ENCODE results near the gene PRKD2.

The PRKD2 gene

DNA sequence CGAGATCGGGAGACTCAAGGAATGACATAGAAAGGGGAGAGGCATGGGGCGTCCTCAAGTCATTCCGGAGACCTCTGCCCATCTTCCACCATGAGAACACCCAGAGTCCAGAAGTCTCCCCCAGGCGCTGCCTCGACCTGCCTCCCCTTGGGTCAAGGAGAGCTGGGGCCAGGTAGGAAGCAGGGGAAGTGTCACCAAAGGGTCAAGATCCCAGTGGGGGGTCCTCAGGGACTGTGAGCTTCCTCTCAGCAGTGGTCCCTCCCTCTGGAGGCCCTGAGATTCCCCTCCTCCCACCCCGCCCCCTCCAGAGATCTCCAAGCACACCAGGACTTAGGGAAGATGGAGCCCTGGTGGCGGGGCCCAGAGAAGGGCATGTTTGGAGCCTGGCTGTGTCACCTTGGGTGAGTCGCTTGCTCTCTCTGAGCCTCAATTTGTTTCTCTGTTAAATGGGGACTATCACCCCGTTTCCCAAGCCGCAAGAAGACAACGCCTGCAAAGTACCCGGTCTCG lies 56.9 kb downstream of the PRKD2 start:
- no peak for DNase-seq

DNA sequence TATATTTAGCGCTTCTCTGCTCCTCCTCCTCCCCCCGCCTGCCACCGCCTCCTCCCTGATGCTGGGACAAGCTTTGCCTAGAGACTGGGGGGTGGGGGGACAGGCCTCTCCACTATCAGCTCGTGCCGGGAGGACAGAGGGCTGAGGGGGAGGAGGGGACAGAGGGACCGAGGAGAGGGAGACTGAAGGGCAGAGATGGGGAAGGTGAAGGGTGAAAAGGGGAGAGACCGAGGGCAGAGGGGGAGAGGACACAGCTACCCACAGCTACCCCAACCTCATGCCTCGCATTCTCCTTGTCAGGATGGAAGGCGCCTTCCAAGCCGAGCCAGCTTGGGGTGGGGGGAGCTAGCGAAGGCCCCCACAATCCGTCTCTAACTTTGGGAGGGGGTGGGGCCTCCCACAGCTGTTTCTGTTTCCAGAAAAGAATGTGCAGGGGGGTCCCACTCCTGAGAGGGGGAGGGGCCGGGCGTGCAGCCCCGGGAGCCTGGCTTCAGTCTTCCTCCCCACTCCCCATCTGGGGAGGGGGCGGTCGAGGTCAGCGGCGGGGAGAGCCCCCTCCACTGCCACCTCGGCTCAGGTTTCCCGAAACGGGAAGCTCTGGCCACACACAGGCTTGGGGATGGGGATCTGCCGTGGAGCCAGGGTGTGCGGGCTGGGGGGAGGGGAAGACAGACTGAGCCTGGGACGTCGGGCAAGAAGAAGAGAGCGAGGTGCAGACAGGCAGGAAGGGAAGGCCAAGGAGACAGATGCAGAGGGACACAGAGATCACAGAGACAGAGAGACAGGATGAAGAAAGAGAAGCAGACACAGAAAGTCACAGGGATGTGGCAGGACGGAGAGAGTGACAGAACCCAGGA lies 57.5 kb downstream of the PRKD2 start:
- no peak for DNase-seq

GRCh38 chr19:46656541-46656940 lies 60.4 kb downstream of the PRKD2 start:
- DNase-seq = no peak

GRCh38 chr19:46654621-46655152 lies 62.2 kb downstream of the PRKD2 start:
- DNase-seq = no peak

DNA sequence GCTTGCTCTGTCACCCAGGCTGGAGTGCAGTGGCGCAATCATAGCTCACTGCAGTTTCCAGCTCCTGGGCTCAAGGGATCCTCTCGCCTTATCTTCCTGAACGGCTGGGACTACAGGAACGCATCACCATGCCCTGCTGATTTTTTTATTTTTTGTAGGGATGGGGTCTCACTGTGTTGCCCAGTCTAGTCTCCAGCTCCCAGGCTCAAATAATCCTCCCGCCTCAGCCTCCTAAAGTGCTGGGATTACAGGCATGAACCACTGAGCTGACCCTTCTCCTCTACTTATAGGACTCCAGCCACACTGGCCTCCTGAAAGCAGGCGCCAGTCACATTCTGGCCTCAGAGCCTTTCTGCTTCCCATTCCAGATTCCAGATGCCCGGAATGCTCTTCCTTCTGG lies 66.5 kb downstream of the PRKD2 start:
- DNase-seq = no peak

DNA sequence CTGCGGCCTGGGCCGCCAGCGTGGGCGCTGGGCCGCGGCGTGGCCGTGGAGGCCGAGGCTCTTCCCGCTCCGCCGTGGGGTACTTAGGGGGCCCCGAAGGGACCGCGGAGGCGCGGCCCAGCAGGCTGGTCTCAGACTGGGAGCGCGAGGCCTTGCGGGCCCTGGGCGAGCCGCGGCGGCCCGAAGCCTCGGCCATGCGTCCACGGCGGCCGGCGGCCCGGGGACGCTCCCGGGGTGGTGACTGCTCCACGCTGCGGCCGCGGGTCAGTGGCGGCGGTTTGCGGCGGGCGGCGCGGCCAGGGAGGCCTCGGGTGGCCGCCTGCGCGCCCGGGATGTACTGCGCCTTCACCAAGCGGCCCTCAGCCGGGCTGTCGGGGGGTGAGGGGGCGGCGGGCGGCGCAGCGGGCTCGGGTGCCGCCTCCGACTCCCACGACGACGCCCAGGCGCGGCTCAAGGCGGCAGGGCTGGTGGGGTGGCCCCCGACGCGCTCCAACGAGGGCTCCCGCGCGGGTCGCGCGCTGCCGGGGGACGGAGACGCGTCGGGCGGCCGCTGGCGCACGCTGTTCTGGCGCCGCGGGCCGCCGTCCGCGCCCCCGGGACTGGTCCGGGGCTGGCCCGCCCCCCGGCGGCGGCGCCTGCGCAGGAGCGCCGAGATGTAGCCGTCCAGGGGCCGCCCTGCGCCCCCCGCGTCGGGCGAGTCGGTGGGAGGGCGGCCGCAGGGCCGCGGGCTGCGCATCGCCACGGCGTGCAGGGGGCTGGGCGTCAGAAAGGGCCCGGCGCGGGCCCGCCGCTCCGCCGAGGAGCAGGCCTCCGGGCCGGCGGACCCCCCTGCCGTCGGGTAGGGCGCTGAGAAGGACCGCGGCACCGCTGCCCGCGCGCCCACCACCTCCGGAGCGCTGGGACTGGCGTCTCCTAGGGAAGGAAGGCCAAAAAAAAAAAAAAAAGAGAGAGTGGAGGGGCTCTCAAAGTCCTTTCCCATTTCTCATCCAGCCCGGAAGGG lies 67.7 kb downstream of the PRKD2 start:
- DNase-seq = no peak

GRCh38 chr19:46648060-46648960 lies 68.6 kb downstream of the PRKD2 start:
- no peak for DNase-seq

GRCh38 chr19:46646402-46646801 lies 70.5 kb downstream of the PRKD2 start:
- DNase-seq = no peak

- DNase-seq = no peak
Observed at GRCh38 chr19:46644720-46645119, 72.2 kb downstream of the PRKD2 start.

DNA sequence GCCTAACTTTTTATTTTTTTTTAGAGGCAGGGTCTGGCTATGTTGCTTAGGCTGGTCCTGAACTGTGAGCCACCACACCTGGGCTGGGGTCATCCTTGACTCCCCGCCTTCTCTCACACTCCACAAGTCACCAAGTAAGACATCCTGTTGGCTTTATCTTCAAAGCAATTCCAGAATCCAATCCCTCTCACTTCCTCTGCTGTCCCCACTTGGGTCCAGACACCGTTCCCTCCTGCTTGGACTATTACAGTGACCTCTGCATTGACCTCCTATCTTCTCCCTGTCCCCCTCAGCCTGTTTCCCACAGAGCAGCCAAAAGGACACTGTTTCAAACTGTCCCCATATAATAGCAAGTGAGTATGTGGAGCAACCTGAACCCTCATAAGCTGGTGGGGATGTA lies 76.3 kb downstream of the PRKD2 start:
- no peak for DNase-seq

DNA sequence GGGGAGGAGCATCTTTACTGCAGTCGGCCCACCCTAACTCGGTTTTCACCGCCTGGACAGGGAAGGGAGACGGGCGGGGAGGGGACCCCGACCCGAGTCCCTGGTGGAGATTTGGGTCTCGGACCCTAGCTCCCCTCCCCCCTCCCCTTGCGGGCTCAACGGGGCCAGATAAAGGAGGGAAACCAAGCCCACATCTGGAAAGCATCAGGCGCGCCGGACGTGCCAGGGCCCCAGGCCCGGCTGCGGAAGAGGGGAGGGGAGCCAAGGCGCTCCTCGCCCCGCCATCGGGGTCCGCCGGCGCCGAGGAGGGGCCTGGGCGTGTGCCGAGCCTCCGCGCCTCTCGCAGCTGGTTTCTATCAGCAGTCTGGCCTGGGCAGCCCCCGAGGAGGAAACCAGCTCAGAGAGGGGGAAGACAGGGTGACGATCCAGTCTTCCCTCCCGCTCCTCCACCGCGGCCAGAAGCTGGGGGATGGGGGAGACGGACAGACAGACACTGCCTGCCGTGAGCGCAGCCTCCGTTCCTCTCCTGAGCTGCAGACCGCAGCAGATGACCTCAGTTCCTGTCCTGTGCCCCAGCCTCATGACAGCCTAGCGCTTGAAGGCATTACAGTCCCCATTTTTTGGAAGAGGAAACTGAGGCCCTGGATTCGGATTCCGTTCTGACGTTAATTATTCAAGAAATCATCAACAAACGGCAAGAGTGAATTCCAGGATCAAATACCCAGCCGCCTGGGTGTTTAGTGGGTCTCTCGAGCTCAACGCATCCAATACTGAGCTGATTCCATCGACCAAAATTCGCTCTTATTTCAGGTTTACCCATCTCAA lies 77.3 kb downstream of the PRKD2 start:
- DNase-seq = no peak

- no peak for DNase-seq
Observed at GRCh38 chr19:46637224-46637623, 79.7 kb downstream of the PRKD2 start.

- no peak for DNase-seq
Observed at GRCh38 chr19:46635920-46636761, 80.8 kb downstream of the PRKD2 start, which contains the start of gene GNG8. TSS of gene GNG8 (minus strand) at chr19:46636202. CDS start at chr19:46634682, 1,520 bp downstream.

DNA sequence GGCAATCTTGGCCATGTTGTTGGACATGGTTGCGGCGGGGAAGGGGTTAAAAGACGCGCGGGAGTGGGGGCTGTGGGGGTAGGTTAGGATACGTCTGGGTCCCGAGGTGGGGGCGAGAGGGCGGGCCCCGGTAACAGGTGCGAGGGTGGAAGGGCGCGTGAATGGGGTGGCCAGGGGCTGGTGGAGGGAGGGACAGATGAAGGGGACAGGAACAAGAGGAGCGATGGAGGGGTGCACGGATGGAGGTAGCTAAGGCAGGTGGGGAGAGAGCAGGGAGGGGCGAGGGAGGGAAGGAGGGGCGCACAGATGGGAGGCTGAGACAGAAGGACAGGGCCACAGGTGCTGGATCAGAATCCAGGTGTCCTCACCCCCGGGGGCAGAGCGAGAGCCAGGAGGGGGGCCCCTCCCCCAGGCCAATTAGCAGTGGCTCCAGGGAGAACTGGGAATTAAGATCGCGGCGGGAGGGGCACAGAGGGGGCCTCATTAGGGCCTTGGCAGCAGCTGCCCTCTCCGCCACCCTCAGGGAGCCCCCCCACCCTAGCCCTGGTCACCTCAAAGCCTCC lies 82.2 kb downstream of the PRKD2 start:
- no peak for DNase-seq

GRCh38 chr19:46634045-46634655 lies 82.8 kb downstream of the PRKD2 start:
- peak; percentile 70 for DNase-seq

DNA sequence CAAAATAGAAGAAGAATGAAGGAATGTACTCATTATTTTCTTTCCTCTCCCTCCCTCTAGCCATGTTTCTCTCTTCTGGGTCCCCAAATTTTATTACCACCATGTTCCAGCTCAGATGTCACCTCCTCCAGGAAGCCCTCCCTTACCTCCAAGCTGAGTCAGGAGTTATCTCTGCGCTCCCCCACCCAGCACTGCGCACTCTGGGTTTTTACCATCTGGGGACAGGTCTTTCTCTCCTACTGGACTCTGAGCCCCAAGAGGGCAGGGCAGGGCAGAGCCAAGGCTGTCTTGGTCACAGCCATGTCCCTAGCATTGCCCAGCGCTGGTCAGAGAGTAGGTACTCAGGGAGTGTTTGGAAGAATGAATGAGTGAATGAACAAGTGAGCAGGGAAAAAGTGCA lies 83.8 kb downstream of the PRKD2 start:
- no peak for DNase-seq

DNA sequence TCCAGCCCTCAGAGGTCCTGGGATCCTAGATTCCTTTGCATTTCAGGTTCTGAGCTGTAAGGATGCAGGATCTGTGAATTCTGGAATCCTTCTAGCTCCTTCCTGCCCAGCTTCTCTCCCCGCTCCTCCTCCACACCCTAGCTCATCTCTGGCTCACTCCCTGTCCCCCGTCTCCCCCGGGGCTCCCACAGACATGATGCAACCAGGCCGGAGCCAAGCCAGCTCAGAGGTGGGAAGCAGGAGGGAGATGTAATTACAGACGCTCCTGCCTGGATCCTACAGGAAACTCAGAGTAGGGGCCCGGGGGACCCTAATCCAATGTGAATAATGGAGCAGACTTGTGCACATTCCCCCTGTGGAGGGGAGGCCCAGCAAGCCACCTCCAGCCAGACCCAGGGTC lies 85.4 kb downstream of the PRKD2 start:
- no peak for DNase-seq

GRCh38 chr19:46630586-46631205 lies 86.2 kb downstream of the PRKD2 start:
- DNase-seq = no peak

DNA sequence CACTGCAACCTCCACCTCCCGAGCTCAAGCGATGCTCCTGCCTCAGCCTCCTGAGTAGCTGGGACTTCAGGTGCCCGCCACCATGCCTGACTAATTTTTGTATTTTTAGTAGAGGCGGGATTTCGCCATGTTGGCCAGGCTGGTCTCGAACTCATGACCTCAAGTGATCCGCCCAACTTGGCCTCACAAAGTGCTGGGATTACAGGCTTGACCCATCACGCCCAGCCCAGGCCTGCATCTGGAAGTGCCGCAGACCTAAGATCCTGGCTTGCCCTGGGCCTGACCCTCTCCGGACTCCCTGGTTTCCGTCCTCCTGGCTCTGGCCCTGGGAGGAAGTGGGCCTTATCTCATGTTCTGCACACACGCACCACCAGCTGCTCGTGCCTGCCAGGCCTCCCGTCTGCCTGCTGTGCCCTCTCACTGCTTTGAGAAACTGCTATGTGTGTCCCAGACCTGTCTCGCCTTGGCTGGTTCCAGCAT lies 87.3 kb downstream of the PRKD2 start:
- no peak for DNase-seq

All from NCI-H2029 treated with DMSO at 0.1 percent for 48 hours (cell line).